GM12872 (cell line): ENCODE measurements around the gene SH3TC1.

Experiments
- CTCF ChIP-seq: IDR thresholded peaks from 3 replicates; pipeline ENCODE4 v1.5.1; 2011; ENCODE audit warnings: low read depth, mild to moderate bottlenecking, low read length, moderate library complexity; ENCODE audit not compliant: insufficient read depth

SH3TC1 gene

GRCh38 chr4:8215001-8215427 lies 15.9 kb downstream of the SH3TC1 start:
- TF ChIP-seq CTCF, result no peak

DNA sequence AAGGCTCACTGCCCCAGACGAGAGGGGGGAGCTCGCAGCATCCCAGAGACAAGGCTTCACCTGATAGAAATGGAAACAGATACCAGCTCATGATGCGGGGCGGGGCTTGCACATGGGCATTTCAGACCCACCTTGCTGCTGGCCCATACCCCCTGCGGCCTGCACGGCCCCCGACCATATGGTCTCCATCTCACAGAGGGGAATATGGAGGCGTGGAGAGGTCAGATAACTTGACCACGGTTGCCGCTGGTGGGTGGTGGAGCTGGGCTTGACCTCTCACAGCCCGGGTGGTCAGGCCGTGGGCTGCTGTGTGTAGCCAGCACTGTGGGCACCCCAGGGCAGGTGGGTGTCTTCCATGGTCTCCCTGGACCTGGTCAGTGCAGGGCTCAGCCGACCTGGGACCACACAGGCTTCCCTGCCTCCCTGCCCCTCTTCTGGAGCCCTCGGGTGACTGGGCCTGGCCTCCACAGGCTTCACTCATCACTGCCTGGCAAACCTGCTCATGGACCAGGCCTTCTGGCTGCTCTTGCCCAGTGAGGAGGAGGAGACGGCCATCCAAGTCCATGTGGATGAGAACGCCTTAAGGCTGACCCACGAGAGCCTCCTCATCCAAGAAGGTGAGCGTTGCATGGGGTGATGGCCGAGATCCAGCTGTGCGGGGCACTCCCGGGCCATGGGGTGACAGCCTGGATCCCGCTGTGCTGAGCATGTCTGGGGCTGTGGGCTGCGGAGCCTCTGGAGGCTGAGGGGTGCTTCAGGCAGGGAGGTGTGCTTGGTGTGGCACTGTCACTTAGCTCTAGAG lies 16.8 kb downstream of the SH3TC1 start:
- no peak for TF ChIP-seq CTCF

- no peak for TF ChIP-seq CTCF
Observed at GRCh38 chr4:8216443-8217245, 17.6 kb downstream of the SH3TC1 start.

GRCh38 chr4:8217246-8217511 lies 18.1 kb downstream of the SH3TC1 start:
- TF ChIP-seq CTCF, result no peak

DNA sequence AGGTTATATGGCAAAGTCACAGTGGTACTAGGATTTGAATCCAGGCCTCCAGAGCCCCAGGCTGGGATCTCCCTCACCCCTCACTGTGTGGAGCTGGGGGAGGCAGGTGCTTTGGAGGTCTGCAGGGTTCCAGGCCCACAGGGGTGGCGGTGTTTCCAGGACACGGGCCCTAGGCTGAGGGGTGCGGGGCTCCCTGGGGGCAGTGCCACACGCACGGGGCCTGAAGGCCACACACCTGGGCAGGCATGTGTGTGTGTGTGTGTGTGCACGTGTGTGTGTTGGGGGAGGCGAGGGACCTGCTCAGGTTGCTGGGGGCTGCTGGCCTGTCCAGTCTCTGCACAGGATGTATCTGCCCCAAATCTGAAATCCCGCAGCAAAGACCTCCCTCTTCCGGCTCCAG lies 18.8 kb downstream of the SH3TC1 start:
- no peak for TF ChIP-seq CTCF

GRCh38 chr4:8218371-8219031 lies 19.4 kb downstream of the SH3TC1 start:
- TF ChIP-seq CTCF, result no peak

- no peak for TF ChIP-seq CTCF
Observed at GRCh38 chr4:8219236-8219635, 20.1 kb downstream of the SH3TC1 start.
